HepG2 (cell line): ENCODE measurements around the gene NR1H2. TPM values are rescaled to one million over a fixed set of nuclear protein-coding genes. Genes with fewer than 3 reads are reported as not detected.
A peak's percentile ranks its signal among the peaks of the same experiment; 100 is the strongest.

Experiments
- ATAC-seq: fragments of 200-7000 bp; cut with Tn5 transposase; 3 replicates; pipeline ENCODE4 v1.9.1; 2020; ENCODE audit warnings: mild to moderate bottlenecking, moderate library complexity
- BruUV-seq: library from RNA; stranded (reverse); fragments of 400-500 nt; replicated peaks from 2 replicates; lab custom pipeline; 2021; lab: Mats Ljungman, UMichigan
- CTCF ChIA-PET: fragments of 300-600 bp; formaldehyde crosslinking; extraction: SDS; loops from one replicate; lab custom pipeline; 2021; ENCODE audit warnings: low total read pairs, inconsistent platforms, low intra/inter-chr PET ratio; lab: Yijun Ruan, JAX
- POLR2A ChIA-PET: fragments of 350-600 bp; sonication (Branson Sonifier 250); formaldehyde crosslinking; loops from one replicate; lab custom pipeline; 2020; ENCODE audit warnings: antibody characterized with exemption, inconsistent platforms; lab: Yijun Ruan, JAX
- DNase-seq: peaks from one replicate; pipeline ENCODE4 v3.0.0-alpha.2; 2015; ENCODE audit warnings: low spot score
- FAIRE-seq: peaks from 3 replicates; lab custom pipeline; 2011; peaks lifted over from hg19 to GRCh38; lab: Jason Lieb, UNC
- H2AFZ ChIP-seq: one replicate; pipeline ENCODE4 v1.6.1; 2011; ENCODE audit warnings: low read length, inconsistent platforms
- H3K27ac ChIP-seq: fragments of 300-600 bp; 3 replicates; pipeline ENCODE4 v1.8.0; 2011; ENCODE audit warnings: mixed run types, mild to moderate bottlenecking, mixed read lengths, low read length, inconsistent platforms; ENCODE audit not compliant: insufficient read depth; ENCODE audit errors: extremely low read length
- H3K27me3 ChIP-seq, 2 experiments: fragments of 200-600 bp in 1 of 2; 2 replicates in 1 of 2; 3 replicates in 1 of 2; pipeline versions ENCODE4 v1.6.0 to v1.8.0; 2011; ENCODE audit warnings: low read length in 2 of 2, mild to moderate bottlenecking in 2 of 2, moderate library complexity in 2 of 2, inconsistent platforms in 1 of 2; ENCODE audit not compliant: insufficient read depth in 2 of 2, control insufficient read depth in 1 of 2
- H3K36me3 ChIP-seq, 2 experiments: fragments of 200-600 bp in 1 of 2; replicated peaks in 1 of 2; 2 replicates in 1 of 2; 3 replicates in 1 of 2; pipeline versions ENCODE4 v1.5.1 to v1.8.0; 2011; ENCODE audit warnings: low read length in 2 of 2, inconsistent platforms in 1 of 2; ENCODE audit not compliant: insufficient read depth in 2 of 2, control insufficient read depth in 1 of 2
- H3K4me1 ChIP-seq: 2 replicates; pipeline ENCODE4 v1.5.1; 2012; ENCODE audit warnings: low read length, inconsistent platforms; ENCODE audit not compliant: insufficient read depth
- H3K4me2 ChIP-seq: 2 replicates; pipeline ENCODE4 v1.6.0; 2011; ENCODE audit warnings: low read depth, low read length, inconsistent platforms
- H3K4me3 ChIP-seq, 3 experiments: fragments of 200-600 bp in 1 of 3; sonication (generic), shearing (Covaris generic) in 1 of 3; replicated peaks in 1 of 3; 2 replicates each; pipeline ENCODE4 v1.5.1; 2011 to 2016; ENCODE audit warnings: low read length in 3 of 3, inconsistent platforms in 2 of 3, low read depth in 2 of 3, mild to moderate bottlenecking in 2 of 3, control low read depth in 1 of 3, mixed read lengths in 1 of 3; ENCODE audit not compliant: insufficient read depth in 1 of 3
- H3K79me2 ChIP-seq: one replicate; pipeline ENCODE4 v1.6.1; 2011; ENCODE audit warnings: low read length, inconsistent platforms; ENCODE audit not compliant: insufficient read depth
- H3K9ac ChIP-seq: 2 replicates; pipeline ENCODE4 v1.6.0; 2011; ENCODE audit warnings: mild to moderate bottlenecking, low read depth, low read length, inconsistent platforms; ENCODE audit not compliant: insufficient read depth
- H3K9me3 ChIP-seq: 2 replicates; pipeline ENCODE4 v1.5.1; 2012; ENCODE audit warnings: mild to moderate bottlenecking, low read length
- H4K20me1 ChIP-seq: 2 replicates; pipeline ENCODE4 v1.6.0; 2011; ENCODE audit warnings: inconsistent platforms, mild to moderate bottlenecking, low read length, moderate library complexity; ENCODE audit not compliant: insufficient read depth
- AGO2 ChIP-seq: fragments of 200-400 bp; formaldehyde crosslinking; optimal IDR thresholded peaks from 2 replicates; pipeline ENCODE3; 2017; ENCODE audit warnings: mild to moderate bottlenecking, low read depth, low read length, moderate library complexity
- EZH2 ChIP-seq: conservative IDR thresholded peaks from 2 replicates; pipeline ENCODE4 v1.6.1; 2012; ENCODE audit warnings: mild to moderate bottlenecking, low read depth, low read length, moderate library complexity
- ZNF263 ChIP-seq: sonication (generic); formaldehyde crosslinking; IDR thresholded peaks from 2 replicates; pipeline ENCODE4 v1.4.0; 2020; ENCODE audit warnings: missing genetic modification reagents
- ZNF788 ChIP-seq: sonication (generic); formaldehyde crosslinking; IDR thresholded peaks from 2 replicates; pipeline ENCODE4 v1.5.0; 2020; ENCODE audit warnings: mild to moderate bottlenecking, missing genetic modification reagents, borderline replicate concordance
- WGBS: methylation state at CpG from one replicate; pipeline ENCODE4 v1.1.6; 2017; ENCODE audit warnings: low lambda C conversion rate; 5-methylcytosine and 5-hydroxymethylcytosine counted together
- in situ Hi-C: cut with HindIII; loops from 2 replicates; pipeline ENCODE4 v1.10.0; 2017; ENCODE audit warnings: low pct_unique_long_range_greater_than_20kb; ENCODE audit not compliant: extremely low pct_ligation_motif_present
- intact Hi-C: fragments of 100-400 bp; cut with micrococcal nuclease; formaldehyde crosslinking; loops from one replicate; pipeline ENCODE4 v1.10.0; 2022; ENCODE audit not compliant: unreplicated experiment
- polyA plus RNA-seq, 8 experiments: library from polyadenylated mRNA; depleted of rRNA in 3 of 8; stranded (reverse) in 7 of 8; unstranded in 1 of 8; fragments of >200 nt; fragmentation: Illumina TruSeq in 4 of 8; extraction: Trizol in 4 of 8; gene quantifications; 2 replicates each; pipeline versions ENCODE4 v1.2.1 to v1.2.3, GENCODE V29; 2011 to 2016; ENCODE audit warnings: low read depth in 4 of 8, missing spikeins in 1 of 8, mixed read lengths in 1 of 8; ENCODE audit not compliant: insufficient read depth in 1 of 8
- total RNA-seq, 5 experiments: library from RNA; depleted of rRNA; stranded (reverse); fragments of >200 nt; fragmentation: Illumina TruSeq; extraction: Trizol; gene quantifications; 2 replicates each; pipeline ENCODE4 v1.2.3, GENCODE V29; 2016; ENCODE audit warnings: low read depth in 1 of 5

Gene NR1H2
- total and polyA plus RNA-seq, 2 of the 13 experiments (the other 11 are each of a cell fraction or from before 2014, with no cell fraction given) = 10.3 to 13.5 TPM

DNA sequence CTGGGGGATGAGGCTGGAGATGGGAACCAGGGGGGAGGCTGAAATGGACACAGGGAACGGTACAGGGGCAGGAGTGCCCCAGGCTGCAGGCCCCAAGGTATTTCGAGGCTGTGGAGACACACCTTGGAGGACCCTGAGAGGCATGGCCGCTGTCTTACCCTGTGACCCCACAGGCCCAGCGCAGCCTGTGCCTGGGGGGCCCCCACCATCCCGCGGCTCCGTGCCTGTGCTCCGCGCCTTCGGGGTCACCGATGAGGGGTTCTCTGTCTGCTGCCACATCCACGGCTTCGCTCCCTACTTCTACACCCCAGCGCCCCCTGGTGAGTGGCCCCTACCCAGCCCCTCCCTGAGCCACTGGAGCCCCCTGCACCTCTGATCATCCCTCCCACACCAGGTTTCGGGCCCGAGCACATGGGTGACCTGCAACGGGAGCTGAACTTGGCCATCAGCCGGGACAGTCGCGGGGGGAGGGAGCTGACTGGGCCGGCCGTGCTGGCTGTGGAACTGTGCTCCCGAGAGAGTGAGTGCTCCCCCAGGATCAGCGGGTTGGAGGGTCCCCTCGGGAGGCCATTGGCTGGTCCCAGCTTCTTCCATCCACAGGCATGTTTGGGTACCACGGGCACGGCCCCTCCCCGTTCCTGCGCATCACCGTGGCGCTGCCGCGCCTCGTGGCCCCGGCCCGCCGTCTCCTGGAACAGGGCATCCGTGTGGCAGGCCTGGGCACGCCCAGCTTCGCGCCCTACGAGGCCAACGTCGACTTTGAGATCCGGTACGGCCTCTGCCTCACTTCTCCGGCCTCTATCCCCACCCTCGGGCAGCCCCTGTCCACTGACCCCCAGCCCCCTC, 25.6 kb downstream of the NR1H2 start:
- BruUV-seq = no TSS peak
- intact Hi-C loops (no loop called here), in situ Hi-C loops (no loop called here)
- no peak for FAIRE-seq
- TF ChIP-seq EZH2 (no peak), ZNF263 (CRISPR knock-in tag) (peak; percentile 82)
- Histone ChIP-seq H3K4me2 (no peak overlapping the region), H3K4me1 (peaks cover 8% of the 10 kb centered on the region), H3K79me2 (peaks cover 2% of the 10 kb centered on the region), H3K27ac (no peak overlapping the region), H2AFZ (no peak overlapping the region), H3K27me3 (no peaks in the 10 kb centered on the region; a peak in 1 of 5 replicates), H4K20me1 (no peaks in the 10 kb centered on the region), H3K9ac (no peak overlapping the region), H3K9me3 (no peaks in the 10 kb centered on the region), H3K4me3 (no peak overlapping the region), H3K36me3 (peaks cover 12 to 16% of the 10 kb centered on the region in 2 experiments; a peak in 3 of 5 replicates)
- no peak for ATAC-seq
- POLR2A ChIA-PET = no interaction called here
- WGBS = 99% methylated on average over 34 of the region's 48 CpGs
- DNase-seq = no peak
- CTCF ChIA-PET = no interaction called here

DNA sequence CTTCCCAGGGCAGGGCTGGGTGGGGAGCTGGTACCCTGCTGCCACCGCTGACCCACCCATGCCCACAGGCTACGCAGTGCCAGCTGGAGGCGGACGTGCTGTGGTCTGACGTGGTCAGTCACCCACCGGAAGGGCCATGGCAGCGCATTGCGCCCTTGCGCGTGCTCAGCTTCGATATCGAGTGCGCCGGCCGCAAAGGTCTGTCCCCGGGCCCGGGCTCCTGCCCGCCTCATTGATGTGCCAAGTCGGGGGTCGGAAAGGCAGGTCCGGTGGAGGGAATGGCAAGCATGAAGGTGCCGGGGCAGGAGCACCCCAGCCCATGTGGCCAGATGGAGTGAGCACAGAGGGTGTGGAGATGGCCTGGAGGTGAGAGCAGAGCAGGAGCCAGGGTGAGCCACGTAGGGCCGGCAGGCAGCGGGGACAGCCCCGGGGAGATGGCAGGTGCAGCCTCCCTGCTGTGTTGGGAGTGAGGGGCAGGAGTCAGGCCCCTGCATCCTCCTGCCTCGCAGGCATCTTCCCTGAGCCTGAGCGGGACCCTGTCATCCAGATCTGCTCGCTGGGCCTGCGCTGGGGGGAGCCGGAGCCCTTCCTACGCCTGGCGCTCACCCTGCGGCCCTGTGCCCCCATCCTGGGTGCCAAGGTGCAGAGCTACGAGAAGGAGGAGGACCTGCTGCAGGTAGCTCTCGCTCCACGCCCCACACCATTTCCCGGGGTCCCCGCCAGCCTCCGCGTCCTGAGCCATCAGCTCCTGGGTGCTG, 26.5 kb downstream of the NR1H2 start:
- H3K4me1 ChIP-seq = peaks cover 8% of the 10 kb centered on the region
- intact Hi-C loops (no loop called here), in situ Hi-C loops (no loop called here)
- no peak overlapping the region for H2AFZ ChIP-seq
- WGBS = 94% methylated on average over 19 of the region's 41 CpGs
- FAIRE-seq (no peak), ATAC-seq (no peak), DNase-seq (no peak)
- TF ChIP-seq ZNF788 (CRISPR knock-in tag) = no peak
- TF ChIP-seq AGO2 = peak; percentile 61
- H3K4me2 ChIP-seq = no peak overlapping the region
- H3K79me2 ChIP-seq = peaks cover under 1% of the 10 kb centered on the region
- no peak overlapping the region for H3K27ac ChIP-seq
- H3K27me3 ChIP-seq = no peaks in the 10 kb centered on the region; a peak in 1 of 5 replicates
- ChIA-PET POLR2A (no interaction called here), CTCF (no interaction called here)
- no peaks in the 10 kb centered on the region for H3K9me3 ChIP-seq
- no peak overlapping the region for H3K9ac ChIP-seq
- H3K4me3 ChIP-seq = no peak overlapping the region
- H3K36me3 ChIP-seq = peaks cover 12 to 16% of the 10 kb centered on the region in 2 experiments; a peak in 3 of 5 replicates
- H4K20me1 ChIP-seq = no peaks in the 10 kb centered on the region
- BruUV-seq = no TSS peak
